Eye (tissue), 1 donor: ENCODE measurements around the gene STARD13.
A peak's percentile ranks its signal among the peaks of the same experiment; 100 is the strongest.

Source experiments
- DNase-seq: peaks from one replicate; pipeline ENCODE4 v3.0.0-alpha.2; 2015

Gene STARD13

DNA sequence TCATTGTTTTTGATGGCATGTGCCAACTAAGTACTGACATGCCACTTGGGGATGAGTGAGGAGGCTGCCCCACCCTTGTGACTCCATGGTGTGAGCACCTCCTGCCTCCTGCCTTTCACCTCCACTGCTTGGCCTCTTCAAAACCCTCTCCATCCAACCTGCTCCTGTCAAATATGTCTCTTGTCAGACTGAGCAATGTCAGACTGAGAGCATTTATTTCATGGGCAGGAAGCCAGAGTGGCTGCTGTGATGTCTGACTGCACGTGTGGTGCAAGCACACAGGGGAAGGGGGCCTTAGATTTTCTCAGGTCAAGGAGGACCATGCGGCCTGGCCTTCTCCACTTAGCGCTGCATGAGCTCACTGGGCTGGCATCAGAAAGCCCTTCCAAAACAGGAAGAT, 68.3 kb downstream of the STARD13 start:
- DNase-seq: no peak

DNA sequence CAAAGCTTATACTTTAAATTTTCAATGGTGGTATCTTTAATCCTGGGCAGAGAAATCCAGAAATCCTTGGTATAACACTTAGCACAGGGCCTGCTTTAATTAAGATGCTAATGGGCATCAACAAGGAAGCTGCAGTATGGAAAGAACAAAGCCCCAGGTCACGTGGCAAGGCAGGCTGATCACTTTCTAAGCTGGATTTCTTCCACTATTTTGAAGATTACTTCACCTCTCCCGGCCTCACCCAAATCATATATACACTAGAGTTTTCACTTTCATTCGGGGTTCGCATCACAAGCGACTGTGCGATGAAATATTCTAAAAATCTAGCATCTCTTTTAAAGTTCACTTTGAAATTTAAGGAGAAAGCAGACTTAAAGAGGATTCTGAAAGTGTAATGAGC, 71.8 kb downstream of the STARD13 start:
- peak; percentile 76 for DNase-seq

DNA sequence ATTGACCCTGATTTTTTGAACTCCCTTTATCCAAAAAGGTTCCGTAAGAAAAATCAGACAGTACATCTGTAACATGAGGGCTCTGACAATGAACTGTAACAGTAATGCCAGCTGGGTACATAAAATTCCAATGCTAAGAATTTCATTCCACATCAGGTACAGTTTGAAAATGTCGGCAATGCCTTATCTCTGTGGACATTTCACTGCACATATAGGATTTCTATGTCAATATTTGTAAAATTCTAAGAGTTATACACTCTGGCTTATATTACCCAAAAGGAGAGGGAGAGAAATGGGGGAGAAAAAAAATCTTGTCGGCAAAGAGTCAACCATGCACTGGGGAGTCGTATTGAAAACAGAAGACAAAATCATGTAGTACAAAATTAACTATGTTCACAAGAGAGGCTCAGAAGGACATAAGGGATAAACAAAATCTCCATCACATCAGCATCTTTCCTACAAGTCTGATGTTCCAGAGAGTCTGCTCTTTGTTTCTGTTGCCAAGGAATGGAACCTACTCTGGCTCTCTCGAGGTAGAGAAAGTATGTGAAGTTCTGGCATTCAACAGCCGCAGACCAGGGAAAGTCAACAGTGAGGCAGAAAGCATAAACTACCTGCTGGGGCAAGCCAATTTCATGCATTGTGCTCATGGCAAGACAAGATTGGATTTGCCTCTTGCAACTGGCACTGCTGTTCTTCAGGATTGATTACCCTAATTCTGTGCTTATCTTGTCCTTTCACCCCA, 72.4 kb downstream of the STARD13 start:
- DNase-seq: peak; percentile 62

DNA sequence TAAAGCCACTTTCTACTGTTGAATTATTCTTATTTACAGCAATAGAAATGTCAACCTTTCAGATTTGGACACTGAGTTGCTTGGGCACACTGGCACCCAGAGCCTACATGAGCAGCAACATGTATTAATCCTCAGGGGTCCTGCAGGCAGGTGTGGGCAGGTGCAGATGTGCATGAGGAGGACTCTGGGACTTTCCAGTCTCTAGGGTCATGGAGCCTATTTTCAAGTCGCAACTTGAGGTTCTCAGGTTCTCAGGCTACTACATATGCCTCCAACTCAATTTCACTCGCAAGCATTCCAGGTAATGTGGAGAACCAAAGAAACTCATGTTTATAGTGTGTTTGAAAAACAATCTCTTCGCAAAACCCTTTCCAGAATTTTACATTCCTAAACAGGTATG, 73.2 kb downstream of the STARD13 start:
- DNase-seq: no peak

DNA sequence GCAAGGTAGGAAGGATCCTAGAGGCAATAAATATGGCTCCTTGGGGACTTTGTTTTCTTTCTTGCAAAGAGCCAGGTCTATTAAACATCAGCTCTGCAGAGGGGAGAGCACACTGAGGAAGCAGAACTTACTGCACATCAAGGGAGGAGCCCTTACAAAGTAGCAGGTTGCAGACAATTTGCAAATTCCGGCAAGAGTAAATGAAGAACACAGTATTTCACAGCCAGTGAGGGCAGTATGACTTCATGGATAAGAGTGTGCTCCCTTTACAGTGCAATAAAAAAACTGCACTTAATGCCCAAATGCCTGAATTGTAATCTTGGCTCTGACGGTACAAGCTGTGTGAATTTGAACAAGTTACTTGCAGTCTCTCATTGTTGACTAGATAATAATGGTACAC, 75.5 kb downstream of the STARD13 start:
- no peak for DNase-seq

DNA sequence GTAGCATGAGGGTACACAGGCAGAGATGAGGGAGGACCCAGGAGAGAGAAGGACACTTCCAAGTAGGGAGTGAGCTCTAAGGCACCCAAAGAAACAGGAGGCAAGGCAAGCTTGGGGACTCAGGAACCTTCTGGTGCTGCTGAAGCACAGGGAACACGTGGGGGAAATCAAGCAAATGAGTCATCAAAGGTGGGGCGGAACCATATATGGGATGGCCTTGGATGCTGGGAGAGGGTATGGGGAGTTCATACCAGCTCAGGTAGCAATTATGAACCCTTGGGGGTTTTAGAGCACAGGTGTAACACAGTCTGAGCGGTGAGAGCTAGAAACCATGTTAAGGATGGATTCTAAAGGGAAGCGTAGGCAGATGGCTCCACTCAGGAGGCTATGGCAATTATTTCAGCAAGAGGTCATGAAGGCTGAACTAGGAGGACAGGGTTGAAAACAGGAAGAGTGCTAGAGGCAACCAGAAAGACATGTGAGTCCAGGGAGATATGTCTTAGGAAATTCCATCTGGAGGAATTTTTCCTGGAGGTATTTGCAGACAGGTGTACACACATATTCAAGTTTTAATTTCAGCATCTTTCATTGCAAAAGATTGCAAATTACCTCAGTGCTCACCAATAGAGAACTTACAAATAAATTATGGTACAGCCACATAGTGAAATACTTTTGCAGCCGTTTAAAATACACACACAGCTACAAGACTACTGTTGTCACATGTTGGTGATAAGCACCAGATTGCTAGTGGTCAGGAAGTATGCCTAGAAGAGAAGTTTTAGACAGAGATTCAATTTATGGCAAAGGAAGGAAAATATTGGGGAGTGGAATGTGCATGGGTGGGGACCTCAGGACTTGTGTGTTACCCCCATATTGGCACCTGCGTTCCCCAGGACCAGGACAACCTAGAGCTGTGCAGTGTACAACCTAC, 77.0 kb downstream of the STARD13 start:
- DNase-seq: no peak

DNA sequence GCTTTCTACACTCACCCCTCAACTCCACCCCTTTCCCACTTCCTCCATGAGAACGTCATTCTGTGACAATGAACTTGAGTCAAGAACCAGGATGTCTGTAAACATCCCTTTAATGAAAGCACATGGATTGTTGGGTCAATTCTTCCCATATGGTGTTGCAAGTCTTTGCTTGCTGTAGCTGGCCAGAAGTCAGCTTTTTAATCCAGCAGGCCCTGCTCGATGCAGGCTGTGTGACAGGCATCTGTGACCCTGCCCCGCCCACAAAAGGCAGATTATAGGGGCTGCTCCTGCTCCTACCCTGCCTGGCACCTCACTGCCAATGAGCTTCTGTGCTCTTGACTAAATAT, 78.0 kb downstream of the STARD13 start:
- peak; percentile 56 for DNase-seq

DNA sequence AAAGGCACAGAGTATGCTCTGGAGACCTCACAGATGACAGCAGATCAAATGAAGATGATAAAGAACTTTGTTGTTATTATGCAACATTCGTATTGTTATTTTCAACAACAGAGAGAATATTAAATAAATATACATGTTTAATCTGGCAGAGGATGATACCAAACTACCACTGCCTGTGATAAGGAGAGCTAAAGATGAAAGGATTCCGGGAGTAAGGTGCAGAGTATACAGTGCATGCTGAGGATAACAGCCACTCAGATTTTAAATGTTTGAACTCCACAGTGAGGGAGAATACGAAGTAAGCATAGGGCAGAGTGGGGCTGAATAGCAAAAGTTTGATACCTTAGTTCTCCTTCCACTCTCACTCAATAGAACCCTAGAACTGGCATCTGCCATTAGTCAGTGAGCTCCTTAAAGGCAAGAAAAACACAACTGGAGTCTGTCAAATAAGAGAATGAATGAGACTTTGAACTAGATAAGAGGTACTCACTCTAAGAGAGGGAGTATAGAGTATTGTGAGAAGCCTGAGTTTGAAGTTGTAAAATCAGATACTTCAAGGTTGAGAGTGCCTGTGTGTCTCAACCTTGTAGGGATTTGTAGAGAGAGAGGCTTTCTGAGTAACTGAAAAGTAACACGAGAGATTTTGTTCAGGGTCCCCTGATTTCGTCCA, 78.5 kb downstream of the STARD13 start:
- no peak for DNase-seq

DNA sequence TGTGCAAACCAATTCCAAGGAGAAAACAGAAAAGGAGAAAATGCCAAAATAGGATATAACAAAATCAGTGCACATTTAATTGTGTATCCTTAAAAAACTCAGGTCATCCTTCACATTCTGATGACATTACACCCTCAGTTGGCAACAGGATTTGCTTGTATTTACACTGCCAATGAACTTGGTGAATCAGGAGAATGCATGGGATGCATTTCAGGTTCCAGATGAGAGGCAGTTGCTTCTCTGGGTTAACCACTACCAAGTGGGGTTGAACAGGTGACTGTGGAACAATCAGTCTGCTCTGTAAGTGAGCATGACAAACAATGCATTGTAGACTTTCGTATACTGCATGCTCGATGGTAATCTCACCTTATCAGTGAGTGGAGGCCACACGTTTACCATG, 79.1 kb downstream of the STARD13 start:
- no peak for DNase-seq

DNA sequence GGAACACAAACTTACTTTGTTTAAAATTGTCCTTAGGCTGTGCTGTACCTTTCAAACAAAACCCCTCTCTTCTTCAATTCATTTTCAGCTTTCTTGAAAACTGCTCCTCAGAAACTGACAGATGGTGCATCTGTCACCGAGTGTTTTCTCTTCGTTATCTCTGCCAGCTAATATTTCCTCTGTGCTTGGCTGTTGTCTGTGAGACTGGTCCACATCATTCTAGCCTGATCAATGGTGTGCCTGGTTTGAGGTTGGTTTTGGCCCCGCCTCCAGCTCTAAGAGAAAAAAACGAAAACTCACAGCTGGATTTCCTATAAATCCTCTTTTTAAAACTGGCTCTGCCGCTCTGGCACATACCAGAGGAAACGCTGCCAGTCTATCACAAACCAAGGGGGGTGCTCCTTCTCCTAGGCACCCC, 79.7 kb downstream of the STARD13 start:
- peak; percentile 52 for DNase-seq

DNA sequence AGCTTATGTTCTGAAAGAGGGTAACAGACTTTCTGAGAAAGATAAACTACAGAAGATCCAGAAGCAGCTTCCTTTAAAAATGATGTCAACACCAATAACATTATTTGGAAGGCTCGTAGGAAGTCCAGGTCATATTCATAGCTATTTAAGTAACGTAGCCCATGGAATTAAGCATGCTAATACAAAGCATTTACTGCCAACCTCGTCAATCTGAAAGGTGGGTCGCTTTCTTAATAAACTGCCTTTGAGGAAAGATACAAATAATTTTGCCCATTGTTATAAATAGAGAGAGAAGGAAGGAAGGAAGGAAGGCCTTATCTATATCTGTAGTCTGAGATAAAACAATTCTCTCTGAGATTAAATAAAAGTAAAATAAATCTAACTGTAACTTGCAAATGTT, 80.3 kb downstream of the STARD13 start:
- DNase-seq: no peak

DNA sequence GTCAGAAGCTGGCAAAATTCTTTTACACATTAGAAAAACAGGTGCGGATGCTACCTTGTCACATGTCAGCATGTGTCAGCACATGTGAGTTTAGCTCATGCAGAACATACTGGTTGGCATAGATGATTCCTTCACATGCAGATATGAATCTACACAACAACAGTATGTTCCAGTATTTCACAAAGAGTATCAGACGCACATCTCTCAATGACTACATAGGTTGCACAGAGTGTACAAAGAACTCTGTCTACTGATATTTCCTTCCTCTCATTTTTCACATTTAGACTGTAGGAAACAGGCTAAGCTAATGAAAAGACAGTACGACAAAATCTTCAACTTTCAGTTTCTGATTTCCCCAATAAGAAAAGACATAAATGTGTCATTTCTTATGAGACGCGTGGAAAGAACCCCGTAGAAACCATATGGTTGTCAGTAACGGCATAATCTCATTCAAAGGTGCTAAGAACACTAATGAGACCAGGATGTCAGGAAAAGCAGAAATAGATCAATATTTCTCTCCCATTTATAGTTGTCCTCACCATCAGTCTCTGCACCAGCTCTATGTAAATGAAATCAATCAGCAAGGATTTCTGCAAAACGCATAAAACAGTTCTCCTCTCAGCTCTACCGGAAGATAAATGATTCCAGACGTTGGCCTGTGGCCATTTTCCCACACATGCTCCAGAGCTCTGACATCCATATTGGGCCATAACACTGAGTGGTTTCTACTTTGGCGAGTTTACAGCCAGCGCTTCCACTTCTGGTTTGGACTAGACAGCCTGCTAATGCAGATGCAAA, 81.2 kb downstream of the STARD13 start:
- DNase-seq: peak; percentile 89

DNA sequence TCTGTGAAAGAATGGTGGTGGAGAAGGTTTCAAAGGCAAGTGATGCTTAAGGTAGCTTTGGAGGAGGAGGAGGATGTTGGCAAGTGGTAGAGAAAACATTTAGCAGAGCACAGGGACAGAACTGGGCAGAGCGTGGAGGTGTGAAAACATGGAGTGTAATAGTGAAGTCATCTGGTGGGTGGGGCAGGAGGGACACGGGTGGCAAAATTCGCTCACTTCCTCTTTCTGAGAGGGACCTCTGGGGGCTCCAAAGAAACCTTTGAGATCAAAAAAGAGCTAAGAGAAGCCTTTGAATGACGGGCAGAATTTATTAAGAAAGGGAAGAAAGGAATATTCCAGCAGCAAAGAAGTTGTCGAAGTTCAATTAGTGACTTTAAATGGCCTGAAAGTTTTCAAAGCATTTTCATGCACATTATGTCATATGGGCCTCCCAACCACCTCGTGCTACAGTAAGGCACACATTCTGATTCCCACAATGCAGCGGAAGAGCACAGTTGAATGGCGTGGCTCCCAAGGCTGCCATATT, 82.8 kb downstream of the STARD13 start:
- no peak for DNase-seq

DNA sequence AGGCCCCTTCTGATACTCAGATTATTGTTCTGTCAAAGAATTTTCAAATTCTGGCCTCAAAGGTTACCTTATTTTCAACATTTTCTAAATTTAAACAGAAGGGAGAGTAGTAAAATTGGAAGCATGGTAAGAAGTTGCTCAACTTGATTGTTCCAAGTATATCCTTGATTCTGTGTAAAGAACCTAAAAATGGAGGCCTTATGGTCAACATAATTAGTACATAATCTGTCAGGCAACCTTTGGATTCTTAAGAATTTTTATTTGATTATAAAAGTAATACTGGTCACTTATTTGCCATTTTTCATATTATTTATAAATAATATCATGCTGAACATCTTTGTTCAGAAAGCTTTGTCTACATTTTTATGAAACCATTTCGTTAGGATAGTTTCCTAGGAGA, 83.9 kb downstream of the STARD13 start:
- DNase-seq: no peak

DNA sequence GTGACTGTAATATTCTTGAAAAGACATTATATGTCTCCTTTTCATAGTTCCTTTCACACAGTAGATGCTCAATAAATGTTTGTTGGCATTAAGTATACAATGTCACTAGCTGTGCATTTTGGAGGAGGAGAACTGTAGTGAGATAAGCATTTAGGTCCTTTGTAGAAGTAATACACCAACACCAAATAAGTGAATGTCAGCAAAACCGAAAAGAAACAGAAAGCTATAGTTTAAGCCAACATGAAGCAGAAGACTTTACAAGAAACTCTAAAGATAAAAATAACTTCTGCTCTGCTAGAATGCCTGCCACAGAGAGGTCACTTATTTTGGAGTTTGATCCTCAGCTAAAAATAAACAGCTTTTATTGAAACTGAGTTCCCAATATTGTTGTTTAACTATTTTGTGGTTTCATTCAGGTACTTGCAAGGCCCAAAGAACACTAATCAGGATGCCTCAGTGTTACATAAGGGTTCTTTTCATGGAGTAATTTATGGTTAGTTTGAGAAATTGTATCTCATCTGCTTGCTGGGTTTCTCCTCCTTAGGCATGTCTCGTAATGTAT, 86.2 kb downstream of the STARD13 start:
- DNase-seq: no peak

DNA sequence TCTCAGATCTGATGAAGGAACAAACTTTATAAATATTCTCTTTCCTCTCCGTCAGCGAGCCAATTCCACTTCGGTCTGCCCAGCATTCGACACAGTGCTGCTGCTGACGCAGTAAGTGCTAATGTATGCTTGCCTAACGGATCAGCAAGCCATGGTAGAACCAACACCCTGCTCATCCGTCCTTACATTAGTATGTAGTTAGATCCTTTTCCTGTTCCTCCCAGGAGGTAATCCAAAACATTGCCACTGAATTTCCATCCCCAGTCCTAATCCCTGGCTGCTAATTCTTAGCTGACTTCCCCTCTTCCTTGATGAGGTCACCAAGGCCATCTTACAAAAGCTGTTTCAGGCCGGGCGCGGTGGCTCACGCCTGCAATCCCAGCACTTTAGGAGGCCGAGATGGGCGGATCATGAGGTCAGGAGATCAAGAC, 88.0 kb downstream of the STARD13 start:
- no peak for DNase-seq

DNA sequence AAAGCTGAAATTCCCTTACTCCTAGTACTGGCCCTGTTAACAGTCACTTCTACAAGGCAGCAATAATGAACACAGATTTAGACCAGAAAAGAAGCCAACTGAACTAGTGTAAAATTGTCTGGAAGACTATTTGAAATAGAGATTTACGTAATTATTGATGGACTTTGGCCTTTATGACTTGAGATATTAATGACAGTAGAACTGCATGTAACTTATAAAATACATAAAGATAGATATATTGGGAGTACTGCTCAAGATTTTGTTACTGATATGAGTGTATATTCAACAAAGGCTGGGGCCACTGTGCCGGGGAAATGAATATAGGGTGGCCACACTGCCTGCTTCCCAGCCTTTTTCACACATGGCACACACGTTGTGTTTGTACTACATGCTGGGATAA, 88.8 kb downstream of the STARD13 start:
- no peak for DNase-seq

DNA sequence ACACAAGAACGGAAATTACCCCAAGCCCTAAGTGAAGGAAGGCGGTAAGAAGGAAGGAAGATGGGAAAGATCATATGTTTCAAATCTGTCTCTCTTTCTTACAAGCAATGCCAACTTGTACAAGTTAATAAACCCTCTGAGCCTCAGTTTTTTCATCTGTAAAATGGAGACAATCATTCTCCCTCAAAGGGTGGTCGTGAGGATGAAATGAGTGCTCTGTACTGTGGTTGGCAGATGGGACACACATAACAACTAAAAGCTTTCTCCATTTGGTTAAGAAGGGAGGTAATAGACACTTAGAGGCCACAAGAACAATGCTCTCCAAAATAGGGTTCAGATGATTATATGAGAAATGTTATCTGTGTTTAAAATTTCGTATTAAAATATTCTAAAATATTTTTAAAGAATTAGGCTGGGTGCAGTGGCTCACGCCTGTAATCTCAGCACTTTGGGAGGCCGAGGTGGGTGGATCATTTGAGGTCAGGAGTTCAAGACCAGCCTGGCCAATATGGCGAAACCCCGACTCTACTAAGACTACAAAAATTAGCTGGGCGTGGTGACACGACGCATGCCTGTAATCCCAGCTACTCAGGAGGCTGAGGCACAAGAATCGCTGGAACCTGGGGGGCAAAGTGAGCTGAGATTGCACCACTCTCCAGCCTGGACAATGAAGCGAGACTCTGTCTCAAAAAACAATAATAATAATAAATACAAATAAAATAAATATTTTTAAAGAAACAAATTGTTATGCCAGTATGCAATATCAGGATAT, 89.7 kb downstream of the STARD13 start:
- no peak for DNase-seq

DNA sequence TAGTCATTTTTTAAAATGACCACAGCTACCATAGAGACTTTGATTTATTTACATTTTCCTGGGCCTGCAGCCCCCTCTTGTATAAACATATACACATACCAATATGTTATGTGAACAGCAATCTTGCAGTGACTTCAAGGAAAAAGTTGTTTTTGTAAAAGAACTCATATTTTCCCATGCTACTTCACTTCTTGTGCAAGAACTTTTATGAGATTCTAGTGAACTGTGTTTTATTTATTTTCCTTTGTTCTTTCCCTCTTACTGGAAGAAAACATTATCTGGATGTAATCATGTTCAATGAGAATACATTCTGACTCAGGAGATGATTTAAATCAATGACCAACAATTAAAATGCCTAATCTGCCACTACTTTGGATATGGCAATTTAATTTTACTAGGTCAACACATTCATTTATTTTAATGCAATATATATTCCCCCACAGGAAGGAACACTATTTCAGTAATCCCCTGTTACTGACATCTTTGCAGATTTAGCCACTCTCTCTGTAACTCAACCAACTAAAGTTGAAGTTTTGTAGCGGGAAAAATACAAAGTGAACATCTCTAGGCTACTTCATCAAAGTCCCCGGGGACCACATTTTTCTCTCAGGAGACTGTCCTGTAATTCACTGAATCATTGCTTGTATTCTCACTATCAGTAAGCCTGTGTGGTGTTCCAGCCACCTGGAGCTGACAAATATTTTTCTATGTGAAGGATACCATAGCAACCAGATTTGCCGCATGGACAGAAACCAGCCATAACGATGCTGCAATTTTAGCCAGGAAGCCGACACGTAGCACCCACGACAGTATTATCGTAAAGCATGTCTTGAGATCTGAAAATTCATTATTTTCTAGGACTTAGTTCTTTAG, 90.5 kb downstream of the STARD13 start:
- peak; percentile 72 for DNase-seq

DNA sequence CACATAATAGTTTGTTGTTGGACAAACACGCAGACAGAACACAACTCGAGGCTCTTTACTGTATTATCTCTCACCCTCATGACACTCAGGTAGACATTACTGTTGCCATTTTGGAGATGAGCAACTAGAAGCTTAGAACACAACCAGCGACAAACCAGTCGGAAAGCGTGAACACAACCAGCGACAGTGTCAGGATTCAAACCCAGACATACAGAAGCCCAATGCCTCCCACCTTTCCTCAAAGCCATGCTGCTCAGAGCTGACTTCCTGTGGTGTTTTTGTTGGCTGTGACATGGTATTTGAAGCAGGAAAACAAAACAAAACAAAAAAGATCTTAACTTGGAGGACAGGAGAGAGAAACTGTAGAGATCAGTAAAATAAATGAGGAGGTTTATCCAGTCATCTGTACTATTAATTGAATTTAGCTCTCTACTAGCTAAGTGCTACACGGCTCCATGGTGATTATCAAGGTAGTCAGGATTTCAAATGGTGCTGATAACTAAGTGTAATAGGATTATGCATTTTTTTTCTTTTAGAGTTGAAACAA, 92.1 kb downstream of the STARD13 start:
- no peak for DNase-seq
